ENCODE data around the gene STK40.
A peak's percentile ranks its signal among the peaks of the same experiment; 100 is the strongest.

Gene STK40

GRCh38 chr1:36369061-36369861 is 16.5 kb downstream of the STK40 start:
- DNase-seq: peak; percentile 55 to 85 (median 69)

GRCh38 chr1:36367798-36368197 is 17.9 kb downstream of the STK40 start:
- DNase-seq: no peak

GRCh38 chr1:36367066-36367465 is 18.7 kb downstream of the STK40 start:
- DNase-seq: peak in 3 of 5 donors; percentile 11 to 48 (median 28)

- peak in 4 of 5 donors; percentile 45 to 68 (median 54) for DNase-seq
These were observed 19.5 kb downstream of the STK40 start for GRCh38 chr1:36366091-36366661.

DNA sequence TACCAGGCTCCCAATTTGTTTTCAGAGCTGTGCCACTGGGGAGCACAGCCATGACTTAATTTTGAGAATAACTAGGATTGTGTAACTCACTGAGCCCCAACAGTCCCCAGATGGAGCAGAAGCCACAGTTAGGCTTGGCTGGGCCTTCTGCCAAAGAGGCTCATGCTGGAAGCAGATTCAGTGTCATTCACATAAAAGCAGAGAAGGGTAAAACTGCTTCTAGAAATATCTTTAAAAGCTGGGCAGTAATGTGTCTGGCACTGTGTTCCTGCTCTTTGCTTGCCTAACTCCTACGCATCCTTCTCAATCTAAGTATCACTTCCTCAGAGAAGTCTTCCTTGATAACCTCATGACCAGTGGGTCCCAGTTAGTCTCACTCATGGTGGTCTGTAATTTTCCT is 20.3 kb downstream of the STK40 start:
- no peak for DNase-seq

DNA sequence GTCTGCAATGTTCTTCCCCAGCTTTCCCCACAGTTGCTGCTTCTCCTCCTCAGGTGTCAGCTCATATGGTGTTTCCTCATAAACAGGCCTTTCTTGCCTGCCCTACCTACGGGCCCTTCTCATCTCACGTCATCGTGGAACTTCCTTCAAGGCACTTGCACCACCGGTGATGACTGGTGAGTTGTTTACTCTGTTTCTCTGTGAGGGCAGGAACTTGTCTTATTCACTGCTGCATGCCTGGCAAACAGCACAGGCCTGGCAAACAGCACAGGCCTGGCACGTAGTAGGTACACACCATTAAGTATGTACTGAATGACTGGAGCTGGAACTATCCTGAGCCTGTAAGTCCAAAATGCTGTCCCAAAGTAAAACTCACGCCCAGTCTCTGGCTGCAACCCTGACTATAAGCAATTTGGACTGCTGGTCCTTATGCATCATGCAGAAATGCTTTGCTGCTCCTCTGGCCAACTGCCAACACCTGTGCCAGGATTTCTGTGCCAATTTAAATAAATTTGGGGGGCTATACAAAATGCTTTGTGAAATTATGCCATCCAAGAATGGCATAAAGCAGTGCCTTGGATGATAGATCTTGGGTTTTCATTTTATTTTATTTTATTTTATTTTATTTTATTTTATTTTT is 25.7 kb downstream of the STK40 start:
- peak in 2 of 5 donors; percentile 22 to 44 for DNase-seq

GRCh38 chr1:36359383-36359782 is 26.3 kb downstream of the STK40 start:
- DNase-seq: no peak

- DNase-seq: no peak
These were observed 27.1 kb downstream of the STK40 start for GRCh38 chr1:36358514-36359084.

DNA sequence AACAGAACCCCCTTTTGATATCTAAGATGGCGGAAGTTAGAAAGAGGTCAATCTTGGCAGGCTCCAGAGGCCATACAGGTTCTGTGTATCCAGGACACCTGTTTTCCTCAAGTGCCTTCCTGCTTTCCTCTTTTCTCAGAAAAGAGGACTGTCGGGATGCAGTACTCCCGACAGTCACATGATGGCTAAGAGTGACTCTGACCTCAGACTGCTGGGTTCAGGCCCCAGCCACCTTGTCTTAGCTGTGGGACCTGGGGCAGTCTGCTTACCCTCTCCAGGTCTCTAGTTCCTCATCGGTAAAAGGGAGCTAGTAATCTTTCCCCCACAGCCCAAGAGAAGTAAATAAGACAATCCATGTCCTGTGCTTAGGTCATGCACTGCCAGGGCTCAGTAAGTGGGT is 29.9 kb downstream of the STK40 start:
- no peak for DNase-seq

- no peak for DNase-seq
These were observed 31.2 kb downstream of the STK40 start for GRCh38 chr1:36354486-36354885.

DNA sequence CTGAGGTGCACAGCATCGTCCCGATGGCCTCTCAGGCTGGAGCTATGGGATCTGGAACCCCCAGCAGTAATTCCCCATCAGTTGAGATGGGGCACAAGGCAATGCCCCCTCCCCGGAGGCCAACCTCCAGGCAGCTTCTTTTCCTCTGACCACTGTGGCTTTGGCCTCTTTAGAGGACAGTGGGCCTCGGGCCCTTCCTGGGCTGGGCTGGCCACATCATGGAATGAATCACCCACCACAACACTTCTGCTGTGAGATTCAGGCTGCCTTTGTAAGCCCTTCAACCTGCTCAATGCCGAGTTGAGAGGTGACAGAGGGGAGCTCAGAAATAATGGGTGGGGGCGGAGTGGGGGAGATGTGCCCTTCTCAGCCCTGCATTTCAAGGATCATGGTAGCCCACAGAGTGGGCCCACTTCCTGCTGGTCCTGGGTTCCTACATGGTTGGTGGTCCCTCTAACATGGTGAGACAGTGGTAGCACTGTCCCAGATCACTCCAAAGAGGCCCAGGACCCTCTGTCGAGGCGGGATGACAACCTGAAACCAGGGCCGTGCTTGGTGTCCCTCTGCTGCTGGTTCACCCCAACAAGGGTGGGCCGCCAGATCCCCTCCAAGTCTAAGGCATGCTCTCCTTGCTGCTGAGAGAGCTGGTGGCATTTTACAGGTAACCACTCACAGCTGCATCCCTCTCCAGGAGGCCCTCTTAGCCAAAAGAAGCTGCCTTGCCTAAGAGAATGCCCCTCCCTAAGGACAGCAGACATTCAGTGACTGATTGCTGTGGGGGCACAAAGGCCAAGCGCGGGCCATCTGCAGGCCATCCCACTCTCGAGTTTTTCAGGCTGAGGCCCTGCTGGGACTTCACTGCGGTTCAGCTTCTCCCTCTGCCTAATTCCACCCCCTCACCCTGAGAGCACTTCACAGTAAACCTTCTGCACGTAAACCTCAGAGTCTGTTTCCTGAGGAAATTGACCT is 32.5 kb downstream of the STK40 start:
- DNase-seq: no peak

- no peak for DNase-seq
These were observed 33.4 kb downstream of the STK40 start for GRCh38 chr1:36352125-36352909.

DNA sequence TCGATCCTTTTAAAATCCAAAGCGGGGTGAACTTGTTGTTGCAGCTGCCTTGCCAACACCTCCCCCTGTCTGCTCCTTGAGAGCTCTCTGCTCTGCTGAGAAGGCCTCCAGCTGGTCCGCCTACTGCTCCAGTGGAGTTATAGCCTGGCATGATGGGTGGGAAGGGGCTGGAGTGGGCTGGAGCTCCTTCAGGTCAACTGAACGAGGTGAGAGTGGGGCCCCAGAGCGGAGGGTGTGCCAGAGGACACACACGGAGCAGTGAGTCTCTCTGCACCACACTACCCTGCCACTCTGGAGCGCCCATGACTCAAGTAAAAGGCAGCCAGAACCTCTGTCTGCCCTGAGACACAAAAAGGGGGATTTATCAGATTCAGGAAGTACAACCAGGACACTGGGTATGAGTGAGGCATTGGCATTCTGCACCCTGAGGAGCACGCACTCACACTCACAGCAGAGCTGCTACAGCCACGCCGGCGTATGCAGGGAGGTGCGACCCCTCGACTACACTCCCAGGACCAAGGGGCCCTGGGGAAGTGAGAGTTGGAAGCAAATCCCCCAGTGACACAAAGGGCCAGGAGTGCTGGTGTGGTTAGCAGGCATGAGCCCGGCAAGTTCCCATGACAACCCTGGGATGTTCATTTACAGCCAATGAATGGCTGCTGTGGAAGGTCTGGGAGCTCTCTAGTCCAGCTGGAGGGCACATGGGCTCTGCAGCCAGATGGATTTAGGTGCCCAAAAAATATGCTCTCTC is 34.3 kb downstream of the STK40 start:
- DNase-seq: no peak

GRCh38 chr1:36350659-36351226 is 35.0 kb downstream of the STK40 start:
- DNase-seq: peak in 3 of 5 donors; percentile 43 to 63 (median 49)

GRCh38 chr1:36349839-36350238 is 35.9 kb downstream of the STK40 start:
- DNase-seq: no peak

DNA sequence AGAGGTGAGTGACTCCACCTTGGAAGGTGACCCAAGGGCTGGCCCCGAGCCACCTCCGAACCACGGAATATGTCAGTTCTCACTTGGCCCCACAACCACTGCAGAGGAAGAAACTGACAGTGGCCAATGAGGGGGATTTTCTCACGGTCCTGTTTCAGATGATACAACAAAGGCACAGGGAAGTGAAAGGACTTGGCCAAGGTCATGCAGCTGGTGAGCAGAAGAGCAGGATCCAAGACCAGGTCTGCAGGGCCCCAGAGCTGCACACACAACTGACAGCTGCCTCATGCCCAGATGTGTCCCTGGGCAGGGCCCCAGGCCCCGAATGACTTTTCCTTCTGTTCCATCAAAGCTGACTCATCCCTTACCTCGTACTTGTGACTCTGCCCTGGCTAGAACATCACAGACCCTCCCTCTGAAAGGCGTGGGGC is 36.5 kb downstream of the STK40 start:
- DNase-seq: no peak

GRCh38 chr1:36346741-36347370 is 38.9 kb downstream of the STK40 start:
- DNase-seq: no peak

GRCh38 chr1:36345353-36345752 is 40.4 kb downstream of the STK40 start:
- DNase-seq: no peak

GRCh38 chr1:36344395-36344680 is 41.4 kb downstream of the STK40 start:
- no peak for DNase-seq

All from T-helper 1 cell (primary cell).